Stimulated activated naive CD4-positive, alpha-beta T cell (primary cell): Measurements from ENCODE around the gene PSD.

Experiments used
- DNase-seq, 6 experiments: peaks; one replicate each; lab custom pipeline; 2025; lab: John Stamatoyannopoulos, UW

The PSD gene

DNA sequence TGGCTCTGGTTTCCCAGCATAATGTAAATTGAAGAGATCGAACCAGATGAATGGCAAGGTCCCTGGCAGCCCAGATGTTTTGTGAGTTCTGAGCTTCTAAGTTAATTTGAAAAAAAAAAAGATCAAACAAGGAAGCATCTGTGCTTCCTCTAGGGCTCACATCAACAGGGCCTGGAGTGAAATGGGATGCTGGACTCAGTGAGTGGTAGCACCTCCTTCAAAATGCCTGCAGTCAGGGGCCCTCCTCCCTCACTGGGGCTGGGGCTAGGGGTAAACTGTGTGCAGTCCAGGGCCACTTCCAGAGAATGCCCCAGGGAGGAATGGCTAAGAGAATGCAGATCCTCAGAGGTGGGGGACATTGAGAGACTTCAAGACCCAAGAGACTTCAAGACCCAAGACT, 19.8 kb upstream of the PSD start:
- DNase-seq, result no peak

DNA sequence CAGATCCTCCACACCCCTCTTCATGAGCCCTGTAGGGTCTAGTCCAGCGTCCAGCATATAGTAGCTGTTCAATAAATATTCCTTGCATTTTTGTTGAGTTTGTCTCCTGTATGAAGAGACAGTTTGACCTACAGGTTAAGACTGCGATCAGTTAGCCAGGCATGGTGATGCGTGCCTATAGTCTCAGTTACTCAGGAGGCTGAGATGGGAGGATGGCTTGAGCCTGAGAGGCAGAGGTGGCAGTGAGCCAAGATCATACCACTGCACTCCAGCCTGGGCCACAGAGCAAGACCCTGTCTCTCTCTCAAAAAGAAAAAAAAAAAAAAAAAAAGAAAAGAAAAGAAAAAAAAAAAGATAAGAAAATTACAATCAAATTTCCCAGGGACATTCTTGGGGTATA, 18.9 kb upstream of the PSD start:
- no peak for DNase-seq

DNA sequence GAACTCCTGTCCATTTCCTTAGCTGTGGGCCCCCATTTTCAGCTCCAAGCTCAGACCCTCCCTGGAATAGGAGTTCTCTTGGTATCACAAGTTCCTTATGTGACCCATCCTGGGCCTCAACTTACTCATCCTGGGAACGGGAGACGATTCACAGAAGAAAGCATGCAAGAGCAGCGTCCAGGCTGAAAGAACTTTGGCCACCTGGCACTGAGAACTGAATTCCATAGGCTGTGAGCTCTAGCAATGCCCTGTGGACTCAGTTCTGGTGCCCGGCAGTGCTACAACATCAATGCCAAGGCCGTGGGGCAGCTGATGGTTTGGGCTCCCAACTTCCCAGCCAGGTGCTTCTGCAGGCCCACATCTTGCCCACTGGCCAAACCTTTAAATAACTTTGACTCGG, 17.7 kb upstream of the PSD start:
- no peak for DNase-seq

DNA sequence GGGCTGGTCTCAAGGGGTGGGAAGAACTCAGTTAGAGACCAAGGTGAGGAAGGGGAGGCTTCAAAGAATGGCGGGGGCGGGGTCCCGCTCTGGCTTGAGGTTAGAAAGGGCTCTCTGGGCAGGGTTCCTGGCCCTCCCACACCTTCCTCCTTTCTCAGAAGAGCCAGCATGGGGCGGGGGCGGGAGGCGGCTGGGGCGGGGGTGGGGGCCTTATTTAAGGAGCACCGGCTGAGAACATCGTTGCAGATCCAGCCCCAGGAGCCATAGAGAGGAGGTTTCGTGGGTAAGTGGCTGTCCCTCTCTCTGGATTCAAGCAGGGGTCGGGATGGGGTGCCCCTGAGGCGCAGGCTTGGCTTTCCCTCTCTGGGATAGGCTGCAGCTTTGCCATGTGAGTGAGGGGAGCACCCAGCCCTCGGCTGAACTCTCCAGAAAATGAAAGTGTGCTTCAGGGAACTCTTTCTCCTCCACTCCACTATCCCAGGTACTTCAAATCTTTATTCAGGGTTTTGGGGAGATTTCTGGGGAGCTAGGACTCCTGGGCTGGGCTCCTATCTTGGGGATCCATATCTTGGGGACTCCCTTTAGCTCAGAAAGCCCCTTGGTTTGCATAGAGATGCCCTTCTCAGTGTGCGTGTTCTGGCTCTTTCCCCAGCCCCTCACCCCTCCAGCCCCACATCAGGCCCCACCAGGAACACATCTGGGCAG, 17.1 kb upstream of the PSD start:
- peak in 5 of 6 experiments; percentile 10 to 31 (median 22) for DNase-seq

DNA sequence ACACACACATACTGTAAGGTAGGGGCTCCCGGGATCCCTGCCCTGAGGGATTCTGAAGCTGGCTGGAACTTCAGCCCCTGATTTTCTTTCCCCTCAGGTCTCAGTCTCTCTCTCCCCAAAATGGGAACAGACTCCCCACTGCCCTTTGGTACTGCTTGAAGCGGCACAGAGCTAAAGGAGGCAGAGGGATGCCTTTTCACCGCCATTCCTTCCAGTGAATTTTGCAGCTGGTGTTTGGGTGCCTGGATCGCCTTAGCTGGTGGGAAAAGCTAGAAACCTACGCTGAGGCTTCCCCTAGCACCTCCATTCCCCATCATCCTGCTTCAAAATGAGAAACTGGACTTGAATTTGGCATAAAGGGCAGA, 16.5 kb upstream of the PSD start:
- no peak for DNase-seq

DNA sequence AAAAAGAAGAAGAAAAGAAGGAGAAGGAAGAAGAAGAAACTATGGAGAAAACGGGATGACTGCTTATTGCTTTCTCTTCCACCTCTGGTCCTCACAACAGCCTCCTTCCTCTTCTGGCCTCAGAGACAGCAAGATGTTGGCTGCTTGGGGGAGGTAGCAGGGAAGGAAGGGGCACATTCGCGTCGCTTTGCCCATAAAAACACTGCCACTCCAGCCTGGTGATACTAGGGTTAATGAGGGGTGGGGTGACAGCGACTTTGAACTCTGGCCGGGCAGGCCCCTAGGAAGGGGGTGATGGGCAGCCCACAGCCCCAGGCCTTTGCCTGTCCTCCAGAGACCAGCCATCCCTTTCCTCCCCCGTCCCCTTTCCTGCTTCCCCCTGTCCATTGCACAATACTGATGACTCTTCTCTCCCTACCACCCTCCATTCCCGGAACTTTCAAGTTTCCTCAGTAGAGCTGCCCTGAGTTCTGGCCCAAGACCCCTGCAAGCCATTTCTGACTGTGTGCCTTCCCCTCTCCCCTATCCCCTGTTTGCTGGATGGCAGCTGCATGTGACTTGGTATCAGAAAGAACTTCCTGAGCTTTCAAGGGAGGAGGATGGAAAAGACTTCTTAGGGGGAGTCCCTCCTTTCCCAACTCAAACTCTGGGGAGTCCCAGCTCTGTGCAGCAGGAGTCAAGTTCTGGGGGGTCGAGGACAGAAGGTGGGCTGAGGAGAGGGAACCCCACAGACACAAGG, 16.0 kb upstream of the PSD start:
- DNase-seq, result peak in 1 of 6 experiments; percentile 10

DNA sequence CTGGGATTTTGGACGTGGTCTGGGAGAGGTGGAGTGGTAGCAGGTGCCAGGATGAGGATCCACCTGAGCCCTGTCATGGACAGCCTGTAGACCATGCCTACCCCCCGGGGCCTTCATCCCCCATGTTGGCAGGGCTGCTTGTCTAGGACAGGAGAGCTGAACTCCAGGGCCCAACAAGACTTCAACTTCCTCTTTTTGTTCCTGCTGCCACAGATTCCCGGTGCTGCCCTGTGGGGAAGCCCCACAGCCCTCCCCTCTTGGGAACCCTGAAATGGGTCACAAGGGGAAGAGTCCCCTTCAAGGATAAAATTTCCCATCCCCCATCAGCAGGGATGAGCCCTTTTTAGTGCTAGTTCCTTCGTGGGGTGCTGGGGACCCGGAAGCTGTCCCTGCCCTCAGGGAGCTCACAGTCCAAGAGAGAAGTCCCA, 15.0 kb upstream of the PSD start:
- peak in 1 of 6 experiments; percentile 2 for DNase-seq

DNA sequence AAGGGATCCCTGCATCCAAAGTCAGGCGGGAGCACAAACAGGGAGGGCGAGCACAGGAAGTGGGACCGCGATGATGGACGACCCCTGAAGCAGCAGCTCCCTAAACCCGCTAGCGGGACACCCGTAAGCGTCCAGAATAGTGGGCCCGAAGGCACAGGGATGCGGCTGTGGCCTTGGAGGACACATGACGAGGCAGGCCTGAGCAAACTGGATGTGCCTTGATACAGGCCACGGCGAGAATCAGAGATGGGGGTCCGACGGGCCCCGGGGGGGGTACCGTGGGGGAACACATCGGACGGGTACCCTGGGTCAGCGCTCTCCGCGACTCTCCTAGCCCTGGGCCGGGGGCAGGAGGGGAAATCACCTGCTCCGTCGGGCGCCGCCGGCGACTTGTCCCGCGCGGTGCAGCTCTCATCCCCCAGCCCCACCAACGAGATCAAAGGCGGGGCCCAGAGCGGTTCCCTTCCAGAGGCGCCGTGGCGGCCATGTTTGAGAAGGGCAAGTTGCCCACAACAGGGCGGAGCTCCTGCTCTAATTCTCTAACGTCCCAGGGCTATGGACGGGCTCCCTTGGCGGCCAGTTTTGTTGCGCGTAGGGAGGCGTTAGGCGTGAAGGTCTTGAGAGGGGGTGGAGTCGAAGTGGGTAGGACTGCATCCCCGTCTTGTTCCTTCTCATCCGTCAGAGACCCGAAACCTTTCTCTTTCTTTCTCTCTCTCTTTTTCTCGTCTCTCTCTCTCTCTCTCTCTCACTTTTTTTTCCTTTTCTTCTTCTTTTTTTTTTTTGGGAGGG, 13.8 kb upstream of the PSD start, which contains the start of gene CUEDC2:
Gene CUEDC2 (minus strand): TSS at position 413 of the 789 bp plus-strand sequence. CDS start 7,386 bp downstream, outside the sequence.
- peak; percentile 84 to 98 (median 90) for DNase-seq

DNA sequence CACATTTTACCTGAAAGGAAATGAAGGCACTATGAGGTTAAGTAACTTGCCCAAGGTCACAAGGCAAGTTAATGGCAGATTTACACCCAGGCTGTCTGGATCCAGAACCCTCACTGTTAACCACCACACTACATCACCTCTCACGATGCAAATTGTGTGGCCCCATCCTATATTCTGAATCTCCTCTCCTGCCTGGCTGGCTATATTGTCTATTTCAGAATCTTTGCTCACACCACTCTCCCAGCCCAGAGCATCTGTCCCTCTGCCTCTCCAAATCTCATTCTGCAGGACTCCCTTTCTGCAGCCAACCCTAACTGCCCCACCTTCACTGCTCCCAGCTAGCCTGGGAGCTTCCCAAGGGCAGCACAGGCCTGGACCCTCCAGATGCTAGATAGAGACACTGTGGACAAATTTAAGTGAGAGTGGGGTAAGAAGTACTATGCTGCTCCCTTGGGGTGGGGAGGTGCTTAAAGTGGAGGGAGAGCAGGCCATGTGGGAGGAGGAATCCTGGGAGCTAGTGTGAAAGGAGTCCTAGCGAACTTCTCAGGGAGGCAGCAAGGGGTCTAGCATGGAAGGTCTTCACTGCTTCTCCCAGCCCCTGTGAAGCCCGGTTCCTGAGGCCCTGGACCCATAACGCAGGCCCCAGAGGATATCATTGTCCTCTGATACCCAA, 13.0 kb upstream of the PSD start:
- no peak for DNase-seq

DNA sequence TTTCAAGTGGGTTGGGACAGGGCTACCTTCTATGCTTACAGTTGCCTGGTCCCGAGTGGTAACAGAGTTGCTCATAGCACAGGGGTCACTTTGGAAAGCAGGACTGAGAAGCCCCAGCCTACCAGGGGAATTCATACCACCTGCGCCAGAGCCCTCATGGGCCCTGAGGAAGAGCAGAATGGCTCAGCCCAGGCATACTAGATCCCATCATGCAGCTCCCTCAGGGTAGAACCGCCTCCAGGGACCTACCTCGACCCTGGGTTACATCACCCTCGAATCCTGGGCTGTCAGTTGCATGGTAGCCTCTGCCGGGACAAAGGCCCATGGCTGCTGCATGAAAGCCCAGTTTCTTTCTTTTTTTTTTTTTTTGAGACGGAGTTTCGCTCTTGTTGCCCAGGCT, 10.9 kb upstream of the PSD start:
- no peak for DNase-seq

DNA sequence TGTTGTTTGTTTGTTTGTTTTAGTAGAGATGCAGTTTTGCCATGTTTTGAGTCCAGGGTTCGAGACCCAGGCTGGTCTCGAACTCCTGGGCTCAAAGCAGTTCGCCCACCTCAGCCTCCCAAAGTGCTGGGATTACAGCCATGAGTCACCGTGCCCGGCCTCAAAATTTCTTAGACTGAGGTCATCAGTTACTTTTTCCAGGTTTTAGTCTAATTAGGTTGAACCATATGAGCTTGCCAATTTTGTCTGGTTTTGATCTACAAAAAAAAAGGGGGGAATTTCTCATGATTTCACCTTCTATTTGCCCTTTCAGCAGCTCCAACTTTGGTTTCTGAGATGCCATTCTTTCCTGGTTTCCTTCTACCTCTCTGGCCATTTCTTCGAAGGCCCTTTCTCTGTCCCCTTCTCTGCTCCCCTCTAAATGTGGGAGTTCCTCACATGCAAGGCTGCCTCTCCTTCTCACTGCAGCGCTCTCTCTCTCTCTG, 8.3 kb upstream of the PSD start:
- no peak for DNase-seq

DNA sequence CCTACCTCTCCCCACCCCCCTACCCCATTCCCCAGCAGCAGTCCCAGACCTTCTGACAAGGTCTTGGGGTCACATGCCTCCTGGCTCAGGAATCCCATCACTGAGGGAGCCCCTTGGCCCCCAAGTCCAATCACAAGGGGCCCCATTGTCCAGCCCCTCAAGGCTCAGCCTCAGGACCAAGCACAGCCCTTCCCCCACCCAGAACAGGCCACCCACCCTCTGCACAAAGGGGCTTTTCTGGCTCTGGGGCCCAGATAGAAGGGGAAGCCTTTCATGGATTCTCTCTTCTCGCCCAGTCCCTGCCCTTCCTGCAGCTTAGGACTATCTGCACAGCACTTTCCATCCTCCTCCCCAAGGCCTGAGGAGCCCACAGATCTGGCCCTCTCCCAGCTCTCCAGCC, 6.9 kb upstream of the PSD start:
- DNase-seq, result no peak

DNA sequence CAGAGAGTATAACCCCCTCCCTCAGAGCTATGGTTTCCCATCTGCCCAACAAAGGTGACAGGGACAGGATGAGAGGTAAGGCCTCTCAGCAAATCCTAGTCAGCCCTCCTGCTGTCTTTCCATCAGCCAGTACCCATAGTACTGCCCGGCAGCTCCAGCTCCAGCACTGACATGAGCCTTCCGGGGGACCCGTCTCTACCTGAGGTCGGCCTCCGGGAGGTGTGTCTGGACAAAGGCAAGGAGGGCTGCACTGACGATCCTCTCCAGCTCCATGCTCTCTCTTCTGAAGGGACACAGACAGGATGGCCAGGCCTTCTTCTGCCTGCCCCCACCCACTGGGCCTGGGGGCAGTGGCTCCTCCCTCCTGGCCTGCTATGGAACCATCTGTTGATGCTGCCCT, 6.3 kb upstream of the PSD start:
- no peak for DNase-seq

DNA sequence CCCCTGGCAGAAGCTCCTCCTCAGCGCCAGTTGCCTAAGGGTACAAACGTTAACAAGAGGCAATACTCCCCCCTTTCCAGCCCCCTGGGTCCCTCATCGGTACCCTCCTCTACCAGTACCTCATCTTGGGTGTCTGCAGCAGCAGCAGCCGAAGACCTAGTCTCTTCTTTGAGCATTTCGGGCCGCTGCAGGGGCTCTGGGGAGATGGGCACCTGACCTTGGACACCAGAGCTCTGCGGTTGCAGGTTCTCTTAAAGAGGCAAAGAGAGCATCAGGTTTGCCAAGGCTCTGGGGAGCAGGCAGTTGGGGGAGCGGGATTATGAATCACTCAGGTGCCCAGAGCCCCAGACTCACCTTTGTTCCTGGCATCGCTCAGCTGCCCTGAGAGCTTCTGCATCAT, 5.6 kb upstream of the PSD start:
- no peak for DNase-seq

DNA sequence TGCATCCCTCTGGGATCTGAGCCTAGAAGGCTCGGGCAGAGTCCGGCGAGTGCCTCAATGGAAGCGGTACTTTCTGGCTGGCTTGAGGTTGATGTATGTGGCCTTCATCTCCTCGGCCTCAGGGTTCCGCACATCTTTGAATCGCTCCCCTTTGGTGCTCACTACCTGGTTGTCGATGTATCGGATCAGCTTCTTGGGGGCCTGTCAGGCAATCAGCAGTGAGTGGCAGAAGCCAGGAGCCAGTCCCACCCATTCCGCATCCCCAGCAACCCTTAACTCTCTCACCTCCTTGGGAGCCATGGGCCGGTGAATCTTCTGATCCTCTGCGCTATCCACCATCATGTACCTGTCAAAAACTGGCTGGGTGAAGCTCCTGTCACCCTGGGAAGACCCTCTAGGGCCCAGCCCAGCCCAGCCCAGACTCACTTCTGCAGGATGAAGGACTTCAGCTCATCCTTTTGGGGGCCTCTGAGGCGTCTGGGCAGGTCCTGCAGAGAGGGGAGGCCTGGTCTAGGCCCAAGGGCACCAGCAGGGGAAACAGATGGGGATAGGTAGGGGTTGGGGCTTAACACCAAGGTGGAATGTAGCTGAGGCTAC, 4.9 kb upstream of the PSD start:
- no peak for DNase-seq

DNA sequence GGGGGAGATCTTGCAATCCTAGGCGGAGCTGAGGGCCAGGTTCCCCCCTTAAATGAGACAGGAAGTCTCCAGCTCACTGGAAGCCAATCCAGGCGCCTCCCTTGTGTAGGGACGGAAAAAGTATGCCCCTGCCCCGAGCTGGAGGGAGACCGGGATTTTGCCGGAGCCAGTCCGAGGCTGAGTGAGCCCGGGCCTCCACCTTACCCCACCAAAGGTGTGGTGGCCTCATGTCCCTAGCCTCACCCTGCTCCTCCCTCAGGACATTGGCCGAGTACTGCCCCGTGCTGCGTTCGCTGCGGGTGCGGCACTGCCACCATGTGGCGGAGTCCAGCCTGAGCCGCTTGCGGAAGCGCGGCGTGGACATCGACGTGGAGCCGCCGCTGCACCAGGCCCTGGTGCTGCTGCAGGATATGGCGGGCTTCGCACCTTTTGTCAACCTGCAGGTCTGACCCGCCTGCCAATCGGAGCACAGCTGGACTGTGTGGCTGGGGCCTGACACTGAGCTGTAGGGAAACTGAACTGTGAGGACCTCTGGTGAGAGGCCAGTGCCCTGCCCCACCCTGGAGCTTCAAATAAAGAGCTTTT, 4.1 kb upstream of the PSD start:
- DNase-seq, result peak in 3 of 6 experiments; percentile 28 to 43 (median 34)

DNA sequence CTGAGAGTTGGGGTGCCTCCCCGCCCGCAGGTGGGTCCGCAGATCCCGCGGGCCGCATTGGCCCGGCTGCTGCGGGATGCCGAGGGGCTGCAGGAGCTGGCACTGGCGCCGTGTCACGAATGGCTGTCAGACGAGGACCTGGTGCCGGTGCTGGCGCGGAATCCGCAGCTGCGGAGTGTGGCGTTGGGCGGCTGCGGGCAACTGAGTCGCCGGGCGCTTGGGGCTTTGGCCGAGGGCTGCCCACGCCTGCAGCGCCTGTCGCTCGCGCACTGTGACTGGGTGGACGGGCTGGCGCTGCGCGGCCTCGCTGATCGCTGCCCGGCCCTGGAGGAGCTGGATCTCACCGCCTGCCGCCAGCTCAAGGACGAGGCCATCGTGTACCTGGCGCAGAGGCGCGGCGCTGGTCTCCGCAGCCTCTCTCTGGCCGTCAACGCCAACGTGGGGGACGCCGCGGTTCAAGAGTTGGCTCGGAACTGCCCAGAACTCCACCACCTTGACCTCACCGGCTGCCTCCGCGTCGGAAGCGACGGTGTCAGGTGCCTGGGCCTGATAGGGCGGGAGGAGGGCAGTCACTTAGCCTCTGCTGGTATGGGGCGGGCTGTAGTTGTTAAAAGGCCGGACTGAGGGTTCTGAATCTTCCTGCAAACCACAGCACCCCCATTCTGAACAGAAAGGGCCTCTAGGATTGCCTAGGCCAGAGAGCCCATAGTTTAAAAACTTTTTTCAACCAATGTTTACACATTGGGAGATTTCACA, 3.4 kb upstream of the PSD start:
- DNase-seq, result peak in 2 of 6 experiments; percentile 44 to 45

DNA sequence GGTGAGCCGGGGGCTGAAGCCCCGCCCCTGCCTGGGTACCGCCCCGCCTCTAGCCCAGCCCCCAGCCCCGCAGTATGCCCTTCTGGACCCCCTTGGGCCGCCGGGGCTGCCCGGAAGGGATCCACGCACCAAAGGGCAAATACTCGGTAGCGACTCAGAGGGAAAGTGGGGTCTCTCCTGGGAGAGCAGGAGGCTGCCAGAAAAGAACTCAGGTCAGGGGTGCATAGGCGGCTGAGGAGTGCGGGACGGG, 2.8 kb upstream of the PSD start:
- DNase-seq, result peak in 1 of 6 experiments; percentile 72

DNA sequence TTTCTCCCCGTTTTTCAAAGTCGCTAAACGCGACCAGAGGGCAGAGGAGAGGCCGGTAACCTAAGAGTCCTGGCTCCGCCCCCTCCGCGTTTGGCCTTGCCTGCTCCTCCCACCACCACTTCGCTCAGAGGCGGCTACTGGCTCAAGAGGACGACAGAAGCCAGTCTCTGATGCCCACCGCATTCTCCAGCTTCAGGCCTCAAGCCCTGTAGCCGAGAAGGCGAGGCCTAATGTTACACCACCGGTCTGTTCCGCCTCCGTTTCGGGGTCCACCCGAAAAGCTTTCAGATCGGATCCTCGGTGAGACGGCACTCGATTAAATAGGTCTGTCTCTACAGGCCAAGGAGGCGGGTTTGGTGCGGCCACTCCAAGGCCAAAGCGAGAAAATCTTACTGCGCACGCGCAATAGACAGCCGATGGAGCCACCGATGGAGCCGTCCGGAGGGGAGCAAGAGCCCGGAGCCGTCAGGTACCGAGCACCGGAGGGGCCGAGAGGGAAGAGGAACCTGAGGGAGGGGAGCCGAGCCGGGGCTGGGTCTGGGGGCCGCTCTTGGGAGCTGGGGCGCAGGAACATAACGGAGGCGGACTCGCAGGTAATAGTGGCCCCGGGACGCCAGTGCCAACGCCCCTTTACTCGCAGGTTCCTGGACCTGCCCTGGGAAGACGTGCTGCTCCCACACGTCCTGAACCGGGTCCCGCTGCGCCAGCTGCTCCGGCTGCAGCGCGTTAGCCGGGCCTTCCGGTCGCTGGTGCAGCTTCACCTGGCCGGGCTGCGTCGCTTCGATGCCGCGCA, 2.3 kb upstream of the PSD start, which contains the start of gene FBXL15:
Gene FBXL15 (plus strand): TSS at position 123 of the 793 bp plus-strand sequence. CDS start 294 bp downstream, at position 417.
- peak; percentile 84 to 94 (median 88) for DNase-seq
